ENCODE results near the gene RGMB. TPM values are rescaled to one million over a fixed set of nuclear protein-coding genes. Genes with fewer than 3 reads are reported as not detected.

Gene RGMB
- total and polyA plus RNA-seq, 5 donors from 2014 or later, result 3.9 to 27.9 (median 4.3) TPM

GRCh38 chr5:98773214-98773463 lies 324 bp upstream of the RGMB start:
- Histone ChIP-seq H3K4me3 (ENCODE audit: low read depth, low read length) (peak overlapping the region; percentile 69), H3K27ac (ENCODE audit: insufficient read depth, low read length, poor library complexity, severe bottlenecking) (peak overlapping the region; percentile 72), H3K4me1 (ENCODE audit: control insufficient read depth, insufficient read depth, low read length, poor library complexity, severe bottlenecking) (peaks cover 70% of the 10 kb centered on the region), H3K27me3 (ENCODE audit: control insufficient read depth, insufficient read depth, low read length) (peaks cover 11% of the 10 kb centered on the region), H3K9me3 (ENCODE audit: control insufficient read depth in 2 of 2, low read length in 2 of 2) (no peaks in the 10 kb centered on the region), H3K36me3 (ENCODE audit: control insufficient read depth, insufficient read depth, low read length) (no peaks in the 10 kb centered on the region)
- Mint-ChIP-seq H3K4me3 (peak overlapping the region; percentile 87 to 100 (median 94)), H3K36me3 (no peaks in the 10 kb centered on the region), H3K9me3 (peaks cover 0 to 4% (median 0%) of the 10 kb centered on the region in 7 donors), H3K27me3 (peaks cover 48% of the 10 kb centered on the region), H3K27ac (peak overlapping the region; percentile 79 to 93 (median 84)), H3K4me1 (peaks cover 24 to 80% (median 61%) of the 10 kb centered on the region in 4 donors)
- DNase-seq (no peak), ATAC-seq (ENCODE audit: low read depth in 2 of 2) (no peak)

GRCh38 chr5:98774192-98775033 lies 950 bp downstream of the RGMB start:
- ATAC-seq (ENCODE audit: low read depth in 2 of 2) (peak; percentile 4 to 10), DNase-seq (peak; percentile 28 to 73 (median 57))
- peak overlapping the region; percentile 93 for H3K4me3 ChIP-seq (ENCODE audit: low read depth, low read length)
- H3K9me3 ChIP-seq (ENCODE audit: control insufficient read depth in 2 of 2, low read length in 2 of 2), result no peaks in the 10 kb centered on the region
- Mint-ChIP-seq H3K9me3 (peaks cover 0 to 4% (median 0%) of the 10 kb centered on the region in 7 donors), H3K4me3 (peak overlapping the region; percentile 99 to 100 (median 100)), H3K27me3 (peaks cover 41% of the 10 kb centered on the region), H3K36me3 (no peaks in the 10 kb centered on the region), H3K4me1 (peaks cover 24 to 81% (median 56%) of the 10 kb centered on the region in 4 donors), H3K27ac (peak overlapping the region; percentile 95 to 98 (median 97))
- H3K27ac ChIP-seq (ENCODE audit: insufficient read depth, low read length, poor library complexity, severe bottlenecking), result peak overlapping the region; percentile 72
- peaks cover 7% of the 10 kb centered on the region for H3K27me3 ChIP-seq (ENCODE audit: control insufficient read depth, insufficient read depth, low read length)
- H3K36me3 ChIP-seq (ENCODE audit: control insufficient read depth, insufficient read depth, low read length), result peaks cover under 1% of the 10 kb centered on the region
- peaks cover 57% of the 10 kb centered on the region for H3K4me1 ChIP-seq (ENCODE audit: control insufficient read depth, insufficient read depth, low read length, poor library complexity, severe bottlenecking)

GRCh38 chr5:98775246-98776065 lies 2.0 kb downstream of the RGMB start:
- peak overlapping the region; percentile 95 to 98 (median 97) for H3K27ac Mint-ChIP-seq
- H3K9me3 Mint-ChIP-seq, result peaks cover 0 to 4% (median 0%) of the 10 kb centered on the region in 7 donors
- Histone ChIP-seq H3K9me3 (ENCODE audit: control insufficient read depth in 2 of 2, low read length in 2 of 2) (no peaks in the 10 kb centered on the region), H3K4me1 (ENCODE audit: control insufficient read depth, insufficient read depth, low read length, poor library complexity, severe bottlenecking) (peaks cover 47% of the 10 kb centered on the region), H3K4me3 (ENCODE audit: low read depth, low read length) (peak overlapping the region; percentile 93), H3K27ac (ENCODE audit: insufficient read depth, low read length, poor library complexity, severe bottlenecking) (no peak overlapping the region), H3K36me3 (ENCODE audit: control insufficient read depth, insufficient read depth, low read length) (peaks cover 5% of the 10 kb centered on the region), H3K27me3 (ENCODE audit: control insufficient read depth, insufficient read depth, low read length) (peaks cover 7% of the 10 kb centered on the region)
- DNase-seq (no peak), ATAC-seq (ENCODE audit: low read depth in 2 of 2) (no peak)
- H3K4me3 Mint-ChIP-seq, result peak overlapping the region; percentile 99 to 100 (median 100)
- peaks cover 31% of the 10 kb centered on the region for H3K27me3 Mint-ChIP-seq
- peaks cover 5% of the 10 kb centered on the region for H3K36me3 Mint-ChIP-seq
- H3K4me1 Mint-ChIP-seq, result peaks cover 24 to 75% (median 51%) of the 10 kb centered on the region in 4 donors

GRCh38 chr5:98776066-98776705 lies 2.7 kb downstream of the RGMB start:
- ATAC-seq (ENCODE audit: low read depth in 2 of 2) (no peak), DNase-seq (no peak)
- H3K36me3 Mint-ChIP-seq, result peaks cover 9% of the 10 kb centered on the region
- Histone ChIP-seq H3K9me3 (ENCODE audit: control insufficient read depth in 2 of 2, low read length in 2 of 2) (no peaks in the 10 kb centered on the region), H3K4me1 (ENCODE audit: control insufficient read depth, insufficient read depth, low read length, poor library complexity, severe bottlenecking) (peaks cover 39% of the 10 kb centered on the region), H3K4me3 (ENCODE audit: low read depth, low read length) (peak overlapping the region; percentile 93), H3K36me3 (ENCODE audit: control insufficient read depth, insufficient read depth, low read length) (peaks cover 11% of the 10 kb centered on the region), H3K27ac (ENCODE audit: insufficient read depth, low read length, poor library complexity, severe bottlenecking) (no peak overlapping the region), H3K27me3 (ENCODE audit: control insufficient read depth, insufficient read depth, low read length) (peaks cover 7% of the 10 kb centered on the region)
- H3K9me3 Mint-ChIP-seq, result no peaks in the 10 kb centered on the region
- H3K27ac Mint-ChIP-seq, result no peak overlapping the region
- H3K4me3 Mint-ChIP-seq, result peak overlapping the region; percentile 99 to 100 (median 100)
- H3K4me1 Mint-ChIP-seq, result peaks cover 17 to 73% (median 48%) of the 10 kb centered on the region in 4 donors
- peaks cover 24% of the 10 kb centered on the region for H3K27me3 Mint-ChIP-seq

- Mint-ChIP-seq H3K36me3 (peaks cover 9% of the 10 kb centered on the region), H3K27me3 (peaks cover 19% of the 10 kb centered on the region), H3K4me3 (peak overlapping the region in 2 of 4 donors; percentile 16 to 73), H3K4me1 (peaks cover 13 to 62% (median 39%) of the 10 kb centered on the region in 4 donors), H3K9me3 (no peaks in the 10 kb centered on the region), H3K27ac (no peak overlapping the region)
- H3K27me3 ChIP-seq (ENCODE audit: control insufficient read depth, insufficient read depth, low read length), result peaks cover 7% of the 10 kb centered on the region
- H3K36me3 ChIP-seq (ENCODE audit: control insufficient read depth, insufficient read depth, low read length), result peaks cover 12% of the 10 kb centered on the region
- ATAC-seq (ENCODE audit: low read depth in 2 of 2) (no peak), DNase-seq (no peak)
- no peak overlapping the region for H3K27ac ChIP-seq (ENCODE audit: insufficient read depth, low read length, poor library complexity, severe bottlenecking)
- peaks cover 28% of the 10 kb centered on the region for H3K4me1 ChIP-seq (ENCODE audit: control insufficient read depth, insufficient read depth, low read length, poor library complexity, severe bottlenecking)
- no peaks in the 10 kb centered on the region for H3K9me3 ChIP-seq (ENCODE audit: control insufficient read depth in 2 of 2, low read length in 2 of 2)
- H3K4me3 ChIP-seq (ENCODE audit: low read depth, low read length), result peak overlapping the region; percentile 28
Measured at GRCh38 chr5:98777295-98777694, 3.8 kb downstream of the RGMB start.

GRCh38 chr5:98779264-98779877 lies 5.9 kb downstream of the RGMB start:
- H3K4me1 Mint-ChIP-seq, result peaks cover 12 to 54% (median 40%) of the 10 kb centered on the region in 4 donors

GRCh38 chr5:98780390-98780789 lies 6.9 kb downstream of the RGMB start:
- no peaks in the 10 kb centered on the region for H3K27me3 Mint-ChIP-seq
- H3K9me3 ChIP-seq (ENCODE audit: control insufficient read depth in 2 of 2, low read length in 2 of 2), result no peaks in the 10 kb centered on the region
- peaks cover 12% of the 10 kb centered on the region for H3K36me3 ChIP-seq (ENCODE audit: control insufficient read depth, insufficient read depth, low read length)
- no peak overlapping the region for H3K27ac ChIP-seq (ENCODE audit: insufficient read depth, low read length, poor library complexity, severe bottlenecking)
- H3K4me3 Mint-ChIP-seq, result no peak overlapping the region
- peaks cover 5% of the 10 kb centered on the region for H3K27me3 ChIP-seq (ENCODE audit: control insufficient read depth, insufficient read depth, low read length)
- H3K27ac Mint-ChIP-seq, result no peak overlapping the region
- no peak for ATAC-seq (ENCODE audit: low read depth in 2 of 2)
- no peak overlapping the region for H3K4me3 ChIP-seq (ENCODE audit: low read depth, low read length)
- H3K4me1 Mint-ChIP-seq, result peaks cover 15 to 54% (median 40%) of the 10 kb centered on the region in 4 donors
- DNase-seq, result no peak
- H3K4me1 ChIP-seq (ENCODE audit: control insufficient read depth, insufficient read depth, low read length, poor library complexity, severe bottlenecking), result peaks cover 10% of the 10 kb centered on the region
- peaks cover 9% of the 10 kb centered on the region for H3K36me3 Mint-ChIP-seq
- no peaks in the 10 kb centered on the region for H3K9me3 Mint-ChIP-seq

More at GRCh38 chr5:98779264-98779877, 5.9 kb downstream of the RGMB start:
- Histone ChIP-seq H3K27ac (ENCODE audit: insufficient read depth, low read length, poor library complexity, severe bottlenecking) (no peak overlapping the region), H3K9me3 (ENCODE audit: control insufficient read depth in 2 of 2, low read length in 2 of 2) (no peaks in the 10 kb centered on the region), H3K4me3 (ENCODE audit: low read depth, low read length) (no peak overlapping the region), H3K36me3 (ENCODE audit: control insufficient read depth, insufficient read depth, low read length) (peaks cover 12% of the 10 kb centered on the region), H3K4me1 (ENCODE audit: control insufficient read depth, insufficient read depth, low read length, poor library complexity, severe bottlenecking) (peaks cover 17% of the 10 kb centered on the region), H3K27me3 (ENCODE audit: control insufficient read depth, insufficient read depth, low read length) (peaks cover 7% of the 10 kb centered on the region)
- H3K27ac Mint-ChIP-seq, result no peak overlapping the region
- DNase-seq (no peak), ATAC-seq (ENCODE audit: low read depth in 2 of 2) (no peak)
- no peak overlapping the region for H3K4me3 Mint-ChIP-seq
- no peaks in the 10 kb centered on the region for H3K9me3 Mint-ChIP-seq
- peaks cover 9% of the 10 kb centered on the region for H3K36me3 Mint-ChIP-seq
- peaks cover 10% of the 10 kb centered on the region for H3K27me3 Mint-ChIP-seq
